ENCODE data around the gene TOMM40. TPM values are rescaled to one million over a fixed set of nuclear protein-coding genes. Genes with fewer than 3 reads are reported as not detected.

Gene TOMM40
- total and polyA plus RNA-seq, 2 of the 13 experiments (the other 11 are each of a cell fraction or from before 2014, with no cell fraction given) = 72.0 to 110 TPM

- no peak for TF ChIP-seq ZNF276 (CRISPR knock-in tag; IDR thresholded peaks at IDR 0.05; ENCODE audit: low read depth)
- no peak for TF ChIP-seq SRF (IDR thresholded peaks at IDR 0.05; ENCODE audit: low read depth, low read length)
- no peak for TF ChIP-seq ERF (CRISPR knock-in tag; IDR thresholded peaks at IDR 0.05)
- no peak for TF ChIP-seq ZNF3 (CRISPR knock-in tag; IDR thresholded peaks at IDR 0.05)
- no peak for TF ChIP-seq CEBPB (IDR thresholded peaks at IDR 0.05; ENCODE audit: borderline replicate concordance, low read depth, low read length)
- no peak for TF ChIP-seq JUND (CRISPR knock-in tag; IDR thresholded peaks at IDR 0.05)
- 0 out of 2 replicates have a peak, but pooled peaks have one; percentile 3 for TF ChIP-seq ZNF777 (CRISPR knock-in tag; IDR thresholded peaks at IDR 0.05)
- TF ChIP-seq RFX5 (IDR thresholded peaks at IDR 0.05; ENCODE audit: low read depth, low read length) = no peak
- no peak for TF ChIP-seq SYNCRIP (IDR thresholded peaks at IDR 0.05; ENCODE audit: insufficient read depth, low read depth, low read length)
- TF ChIP-seq MXD1 (CRISPR knock-in tag; IDR thresholded peaks at IDR 0.05) = no peak
- no peak for TF ChIP-seq NFE2L2 (IDR thresholded peaks at IDR 0.05; ENCODE audit: low read length)
- TF ChIP-seq PHF21A (CRISPR knock-in tag; IDR thresholded peaks at IDR 0.05) = peak; percentile 62
- no peak for TF ChIP-seq POLR2AphosphoS5 (IDR thresholded peaks at IDR 0.05; ENCODE audit: low read depth, low read length)
- TF ChIP-seq, protein P1, sequence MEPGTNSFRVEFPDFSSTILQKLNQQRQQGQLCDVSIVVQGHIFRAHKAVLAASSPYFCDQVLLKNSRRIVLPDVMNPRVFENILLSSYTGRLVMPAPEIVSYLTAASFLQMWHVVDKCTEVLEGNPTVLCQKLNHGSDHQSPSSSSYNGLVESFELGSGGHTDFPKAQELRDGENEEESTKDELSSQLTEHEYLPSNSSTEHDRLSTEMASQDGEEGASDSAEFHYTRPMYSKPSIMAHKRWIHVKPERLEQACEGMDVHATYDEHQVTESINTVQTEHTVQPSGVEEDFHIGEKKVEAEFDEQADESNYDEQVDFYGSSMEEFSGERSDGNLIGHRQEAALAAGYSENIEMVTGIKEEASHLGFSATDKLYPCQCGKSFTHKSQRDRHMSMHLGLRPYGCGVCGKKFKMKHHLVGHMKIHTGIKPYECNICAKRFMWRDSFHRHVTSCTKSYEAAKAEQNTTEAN (CRISPR knock-in tag; conservative IDR thresholded peaks at IDR 0.05) = 0 out of 2 replicates have a peak, but pooled peaks have one; percentile 45
- no peak for TF ChIP-seq FOSL1 (CRISPR knock-in tag; IDR thresholded peaks at IDR 0.05; ENCODE audit: borderline replicate concordance)
- no peak for TF ChIP-seq PAWR (CRISPR knock-in tag; IDR thresholded peaks at IDR 0.05; ENCODE audit: borderline replicate concordance)
- TF ChIP-seq UBTF (CRISPR knock-in tag; IDR thresholded peaks at IDR 0.05) = no peak
- no peak for TF ChIP-seq MEF2D (CRISPR knock-in tag; IDR thresholded peaks at IDR 0.05)
- TF ChIP-seq CREB1 (IDR thresholded peaks at IDR 0.05) = no peak
- TF ChIP-seq CREB1 (CRISPR knock-in tag; IDR thresholded peaks at IDR 0.05) = no peak
- TF ChIP-seq ZNF720 (CRISPR knock-in tag; IDR thresholded peaks at IDR 0.05) = no peak
- TF ChIP-seq ZNF24 (IDR thresholded peaks at IDR 0.05) = no peak
- TF ChIP-seq IKZF5 (CRISPR knock-in tag; IDR thresholded peaks at IDR 0.05) = 0 out of 2 replicates have a peak, but pooled peaks have one; percentile 21
Measured at GRCh38 chr19:44856421-44857083, 34.5 kb upstream of the TOMM40 start (continued).

Data from HepG2 (cell line).